GM12878 (cell line): ENCODE data around the gene RANBP9. TPM values are rescaled to one million over a fixed set of nuclear protein-coding genes. Genes with fewer than 3 reads are reported as not detected.
A peak's percentile ranks its signal among the peaks of the same experiment; 100 is the strongest.

Experiments used
- CHD2 ChIP-seq: IDR thresholded peaks from 2 replicates; pipeline ENCODE4 v1.6.1; 2011; ENCODE audit warnings: low read depth, low read length, improper control_type of control experiment, borderline replicate concordance
- HDGF ChIP-seq: fragments of 450-650 bp; IDR thresholded peaks from 2 replicates; pipeline ENCODE4 v1.6.1; 2016; ENCODE audit warnings: antibody characterized with exemption
- JUND ChIP-seq: IDR thresholded peaks from 2 replicates; pipeline ENCODE4 v1.6.1; 2012; ENCODE audit warnings: low read depth, mild to moderate bottlenecking, low read length, improper control_type of control experiment, moderate library complexity
- MTA2 ChIP-seq: fragments of 450-650 bp; IDR thresholded peaks from 2 replicates; pipeline ENCODE4 v1.6.1; 2016; ENCODE audit warnings: low read depth, mild to moderate bottlenecking, moderate library complexity
- NFYB ChIP-seq: IDR thresholded peaks from 2 replicates; pipeline ENCODE4 v1.6.1; 2011; ENCODE audit warnings: low read depth, mild to moderate bottlenecking, low read length, improper control_type of control experiment, moderate library complexity; ENCODE audit not compliant: insufficient read depth
- NR2C2 ChIP-seq: IDR thresholded peaks from 2 replicates; pipeline ENCODE4 v1.6.1; 2011; ENCODE audit warnings: borderline replicate concordance, low read depth; ENCODE audit not compliant: control insufficient read depth, insufficient read length
- SMC3 ChIP-seq: IDR thresholded peaks from 2 replicates; pipeline ENCODE4 v1.6.1; 2011; ENCODE audit warnings: low read length, improper control_type of control experiment, borderline replicate concordance
- polyA plus RNA-seq, 11 experiments: library from polyadenylated mRNA; depleted of rRNA in 4 of 11; unstranded in 6 of 11; stranded (reverse) in 5 of 11; fragments of >200 nt; fragmentation: Nextera tagmentation in 4 of 11; fragmentation: Illumina TruSeq in 1 of 11; extraction: Ambion mirVana in 4 of 11; extraction: Trizol in 1 of 11; gene quantifications; 1 replicate in 1 of 11; 2 replicates in 10 of 11; pipeline versions ENCODE4 v1.2.1 to v1.2.3, GENCODE V29; 2011 to 2016; ENCODE audit warnings: inconsistent platforms in 2 of 11, missing spikeins in 2 of 11, low read depth in 1 of 11
- total RNA-seq, 4 experiments: library from RNA; depleted of rRNA in 3 of 4; stranded (reverse); fragments of >200 nt in 3 of 4; fragmentation: Illumina TruSeq in 1 of 4; extraction: Trizol in 1 of 4; gene quantifications; 2 replicates each; pipeline versions ENCODE4 v1.2.1 to v1.2.3, GENCODE V29; 2013 to 2021
- TF ChIP-seq, protein P1 (sequence below): fragments of 450-650 bp; formaldehyde crosslinking; IDR thresholded peaks from 2 replicates; pipeline ENCODE4 v1.4.0; 2020; ENCODE audit warnings: mild to moderate bottlenecking, moderate library complexity
- TF ChIP-seq, protein P2 (sequence below): fragments of 150-350 bp; IDR thresholded peaks from 2 replicates; pipeline ENCODE4 v1.6.1; 2014; ENCODE audit warnings: mild to moderate bottlenecking, low read depth, low read length
- TF ChIP-seq, protein P3 (sequence below): IDR thresholded peaks from 2 replicates; pipeline ENCODE4 v1.6.1; 2012; ENCODE audit warnings: improper control_type of control experiment, low read depth, low read length; ENCODE audit not compliant: insufficient replicate concordance
- TF ChIP-seq, protein P4 (sequence below): fragments of 450-650 bp; IDR thresholded peaks from 2 replicates; pipeline ENCODE4 v1.6.1; 2017; ENCODE audit warnings: mild to moderate bottlenecking, moderate library complexity

Gene RANBP9
- total and polyA plus RNA-seq, 10 of the 15 experiments (the other 5 are each of a cell fraction or from before 2014, with no cell fraction given): 3.7 to 43.1 (median 16.2) TPM

DNA sequence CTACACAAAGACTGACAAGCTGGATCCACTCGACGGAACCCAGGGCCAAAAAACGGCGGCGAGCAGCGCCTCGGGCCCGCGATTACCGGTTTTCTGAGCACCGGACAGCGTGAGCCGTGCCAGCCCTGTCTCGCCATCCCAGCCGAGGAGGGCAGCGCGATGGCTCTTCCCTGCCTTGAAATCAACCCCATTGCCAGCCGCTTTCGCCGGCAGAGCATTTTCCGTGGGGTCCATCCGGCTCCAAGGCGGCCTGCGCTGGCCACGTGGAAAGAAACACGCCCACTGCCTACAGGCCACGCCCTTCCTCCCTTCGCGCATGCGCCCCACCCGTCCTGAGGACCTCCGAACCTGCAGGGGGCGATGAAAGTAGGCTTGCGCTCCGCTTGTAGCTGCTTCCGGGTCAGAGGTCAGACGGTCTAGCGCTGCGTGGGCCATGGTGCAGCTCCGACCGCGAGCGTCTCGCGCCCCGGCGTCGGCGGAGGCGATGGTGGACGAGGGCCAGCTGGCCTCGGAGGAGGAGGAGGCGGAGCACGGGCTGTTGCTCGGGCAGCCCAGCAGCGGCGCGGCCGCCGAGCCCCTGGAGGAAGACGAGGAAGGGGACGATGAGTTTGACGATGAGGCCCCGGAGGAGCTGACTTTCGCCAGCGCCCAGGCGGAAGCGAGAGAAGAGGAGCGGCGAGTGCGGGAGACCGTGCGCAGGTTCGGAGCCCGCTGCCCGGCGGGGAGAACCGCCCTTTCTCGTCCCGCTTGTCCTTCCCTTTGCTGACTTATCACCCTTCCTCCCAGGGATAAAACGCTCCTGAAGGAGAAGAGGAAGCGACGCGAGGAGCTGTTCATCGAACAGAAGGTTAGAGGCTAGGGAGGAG is 96.5 kb downstream of the RANBP9 start, which contains the start of gene NOL7 (continued):
- TF ChIP-seq, protein P1, sequence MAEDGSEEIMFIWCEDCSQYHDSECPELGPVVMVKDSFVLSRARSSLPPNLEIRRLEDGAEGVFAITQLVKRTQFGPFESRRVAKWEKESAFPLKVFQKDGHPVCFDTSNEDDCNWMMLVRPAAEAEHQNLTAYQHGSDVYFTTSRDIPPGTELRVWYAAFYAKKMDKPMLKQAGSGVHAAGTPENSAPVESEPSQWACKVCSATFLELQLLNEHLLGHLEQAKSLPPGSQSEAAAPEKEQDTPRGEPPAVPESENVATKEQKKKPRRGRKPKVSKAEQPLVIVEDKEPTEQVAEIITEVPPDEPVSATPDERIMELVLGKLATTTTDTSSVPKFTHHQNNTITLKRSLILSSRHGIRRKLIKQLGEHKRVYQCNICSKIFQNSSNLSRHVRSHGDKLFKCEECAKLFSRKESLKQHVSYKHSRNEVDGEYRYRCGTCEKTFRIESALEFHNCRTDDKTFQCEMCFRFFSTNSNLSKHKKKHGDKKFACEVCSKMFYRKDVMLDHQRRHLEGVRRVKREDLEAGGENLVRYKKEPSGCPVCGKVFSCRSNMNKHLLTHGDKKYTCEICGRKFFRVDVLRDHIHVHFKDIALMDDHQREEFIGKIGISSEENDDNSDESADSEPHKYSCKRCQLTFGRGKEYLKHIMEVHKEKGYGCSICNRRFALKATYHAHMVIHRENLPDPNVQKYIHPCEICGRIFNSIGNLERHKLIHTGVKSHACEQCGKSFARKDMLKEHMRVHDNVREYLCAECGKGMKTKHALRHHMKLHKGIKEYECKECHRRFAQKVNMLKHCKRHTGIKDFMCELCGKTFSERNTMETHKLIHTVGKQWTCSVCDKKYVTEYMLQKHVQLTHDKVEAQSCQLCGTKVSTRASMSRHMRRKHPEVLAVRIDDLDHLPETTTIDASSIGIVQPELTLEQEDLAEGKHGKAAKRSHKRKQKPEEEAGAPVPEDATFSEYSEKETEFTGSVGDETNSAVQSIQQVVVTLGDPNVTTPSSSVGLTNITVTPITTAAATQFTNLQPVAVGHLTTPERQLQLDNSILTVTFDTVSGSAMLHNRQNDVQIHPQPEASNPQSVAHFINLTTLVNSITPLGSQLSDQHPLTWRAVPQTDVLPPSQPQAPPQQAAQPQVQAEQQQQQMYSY: no peak
- TF ChIP-seq, protein P2, sequence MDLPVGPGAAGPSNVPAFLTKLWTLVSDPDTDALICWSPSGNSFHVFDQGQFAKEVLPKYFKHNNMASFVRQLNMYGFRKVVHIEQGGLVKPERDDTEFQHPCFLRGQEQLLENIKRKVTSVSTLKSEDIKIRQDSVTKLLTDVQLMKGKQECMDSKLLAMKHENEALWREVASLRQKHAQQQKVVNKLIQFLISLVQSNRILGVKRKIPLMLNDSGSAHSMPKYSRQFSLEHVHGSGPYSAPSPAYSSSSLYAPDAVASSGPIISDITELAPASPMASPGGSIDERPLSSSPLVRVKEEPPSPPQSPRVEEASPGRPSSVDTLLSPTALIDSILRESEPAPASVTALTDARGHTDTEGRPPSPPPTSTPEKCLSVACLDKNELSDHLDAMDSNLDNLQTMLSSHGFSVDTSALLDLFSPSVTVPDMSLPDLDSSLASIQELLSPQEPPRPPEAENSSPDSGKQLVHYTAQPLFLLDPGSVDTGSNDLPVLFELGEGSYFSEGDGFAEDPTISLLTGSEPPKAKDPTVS: no peak
- TF ChIP-seq CHD2: peak; percentile 72; the same call in 1 of the 2 replicates
- TF ChIP-seq, protein P3, sequence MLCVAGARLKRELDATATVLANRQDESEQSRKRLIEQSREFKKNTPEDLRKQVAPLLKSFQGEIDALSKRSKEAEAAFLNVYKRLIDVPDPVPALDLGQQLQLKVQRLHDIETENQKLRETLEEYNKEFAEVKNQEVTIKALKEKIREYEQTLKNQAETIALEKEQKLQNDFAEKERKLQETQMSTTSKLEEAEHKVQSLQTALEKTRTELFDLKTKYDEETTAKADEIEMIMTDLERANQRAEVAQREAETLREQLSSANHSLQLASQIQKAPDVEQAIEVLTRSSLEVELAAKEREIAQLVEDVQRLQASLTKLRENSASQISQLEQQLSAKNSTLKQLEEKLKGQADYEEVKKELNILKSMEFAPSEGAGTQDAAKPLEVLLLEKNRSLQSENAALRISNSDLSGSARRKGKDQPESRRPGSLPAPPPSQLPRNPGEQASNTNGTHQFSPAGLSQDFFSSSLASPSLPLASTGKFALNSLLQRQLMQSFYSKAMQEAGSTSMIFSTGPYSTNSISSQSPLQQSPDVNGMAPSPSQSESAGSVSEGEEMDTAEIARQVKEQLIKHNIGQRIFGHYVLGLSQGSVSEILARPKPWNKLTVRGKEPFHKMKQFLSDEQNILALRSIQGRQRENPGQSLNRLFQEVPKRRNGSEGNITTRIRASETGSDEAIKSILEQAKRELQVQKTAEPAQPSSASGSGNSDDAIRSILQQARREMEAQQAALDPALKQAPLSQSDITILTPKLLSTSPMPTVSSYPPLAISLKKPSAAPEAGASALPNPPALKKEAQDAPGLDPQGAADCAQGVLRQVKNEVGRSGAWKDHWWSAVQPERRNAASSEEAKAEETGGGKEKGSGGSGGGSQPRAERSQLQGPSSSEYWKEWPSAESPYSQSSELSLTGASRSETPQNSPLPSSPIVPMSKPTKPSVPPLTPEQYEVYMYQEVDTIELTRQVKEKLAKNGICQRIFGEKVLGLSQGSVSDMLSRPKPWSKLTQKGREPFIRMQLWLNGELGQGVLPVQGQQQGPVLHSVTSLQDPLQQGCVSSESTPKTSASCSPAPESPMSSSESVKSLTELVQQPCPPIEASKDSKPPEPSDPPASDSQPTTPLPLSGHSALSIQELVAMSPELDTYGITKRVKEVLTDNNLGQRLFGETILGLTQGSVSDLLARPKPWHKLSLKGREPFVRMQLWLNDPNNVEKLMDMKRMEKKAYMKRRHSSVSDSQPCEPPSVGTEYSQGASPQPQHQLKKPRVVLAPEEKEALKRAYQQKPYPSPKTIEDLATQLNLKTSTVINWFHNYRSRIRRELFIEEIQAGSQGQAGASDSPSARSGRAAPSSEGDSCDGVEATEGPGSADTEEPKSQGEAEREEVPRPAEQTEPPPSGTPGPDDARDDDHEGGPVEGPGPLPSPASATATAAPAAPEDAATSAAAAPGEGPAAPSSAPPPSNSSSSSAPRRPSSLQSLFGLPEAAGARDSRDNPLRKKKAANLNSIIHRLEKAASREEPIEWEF: no peak
- TF ChIP-seq, protein P4, sequence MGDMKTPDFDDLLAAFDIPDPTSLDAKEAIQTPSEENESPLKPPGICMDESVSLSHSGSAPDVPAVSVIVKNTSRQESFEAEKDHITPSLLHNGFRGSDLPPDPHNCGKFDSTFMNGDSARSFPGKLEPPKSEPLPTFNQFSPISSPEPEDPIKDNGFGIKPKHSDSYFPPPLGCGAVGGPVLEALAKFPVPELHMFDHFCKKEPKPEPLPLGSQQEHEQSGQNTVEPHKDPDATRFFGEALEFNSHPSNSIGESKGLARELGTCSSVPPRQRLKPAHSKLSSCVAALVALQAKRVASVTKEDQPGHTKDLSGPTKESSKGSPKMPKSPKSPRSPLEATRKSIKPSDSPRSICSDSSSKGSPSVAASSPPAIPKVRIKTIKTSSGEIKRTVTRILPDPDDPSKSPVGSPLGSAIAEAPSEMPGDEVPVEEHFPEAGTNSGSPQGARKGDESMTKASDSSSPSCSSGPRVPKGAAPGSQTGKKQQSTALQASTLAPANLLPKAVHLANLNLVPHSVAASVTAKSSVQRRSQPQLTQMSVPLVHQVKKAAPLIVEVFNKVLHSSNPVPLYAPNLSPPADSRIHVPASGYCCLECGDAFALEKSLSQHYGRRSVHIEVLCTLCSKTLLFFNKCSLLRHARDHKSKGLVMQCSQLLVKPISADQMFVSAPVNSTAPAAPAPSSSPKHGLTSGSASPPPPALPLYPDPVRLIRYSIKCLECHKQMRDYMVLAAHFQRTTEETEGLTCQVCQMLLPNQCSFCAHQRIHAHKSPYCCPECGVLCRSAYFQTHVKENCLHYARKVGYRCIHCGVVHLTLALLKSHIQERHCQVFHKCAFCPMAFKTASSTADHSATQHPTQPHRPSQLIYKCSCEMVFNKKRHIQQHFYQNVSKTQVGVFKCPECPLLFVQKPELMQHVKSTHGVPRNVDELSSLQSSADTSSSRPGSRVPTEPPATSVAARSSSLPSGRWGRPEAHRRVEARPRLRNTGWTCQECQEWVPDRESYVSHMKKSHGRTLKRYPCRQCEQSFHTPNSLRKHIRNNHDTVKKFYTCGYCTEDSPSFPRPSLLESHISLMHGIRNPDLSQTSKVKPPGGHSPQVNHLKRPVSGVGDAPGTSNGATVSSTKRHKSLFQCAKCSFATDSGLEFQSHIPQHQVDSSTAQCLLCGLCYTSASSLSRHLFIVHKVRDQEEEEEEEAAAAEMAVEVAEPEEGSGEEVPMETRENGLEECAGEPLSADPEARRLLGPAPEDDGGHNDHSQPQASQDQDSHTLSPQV: peak; percentile 84; the same call in 1 of the 2 replicates
- peak; percentile 81; the same call in 1 of the 2 replicates for TF ChIP-seq HDGF
- TF ChIP-seq SMC3: no peak; the same call in 1 of the 2 replicates
- no peak for TF ChIP-seq JUND
- TF ChIP-seq NR2C2: peak; percentile 99
- peak; percentile 87 for TF ChIP-seq MTA2
- no peak for TF ChIP-seq NFYB
